GM20000 (cell line): Measurements from ENCODE around the gene BBS9.

Experiments
- DNase-seq: peaks from one replicate; pipeline ENCODE4 v3.0.0; 2012; ENCODE audit warnings: low spot score
- TF ChIP-seq, protein P1 (sequence below): IDR thresholded peaks from 2 replicates; pipeline ENCODE4 v1.5.1; 2012; ENCODE audit warnings: mild to moderate bottlenecking, control low read depth; ENCODE audit errors: extremely low read depth, missing control alignments

BBS9 gene

DNA sequence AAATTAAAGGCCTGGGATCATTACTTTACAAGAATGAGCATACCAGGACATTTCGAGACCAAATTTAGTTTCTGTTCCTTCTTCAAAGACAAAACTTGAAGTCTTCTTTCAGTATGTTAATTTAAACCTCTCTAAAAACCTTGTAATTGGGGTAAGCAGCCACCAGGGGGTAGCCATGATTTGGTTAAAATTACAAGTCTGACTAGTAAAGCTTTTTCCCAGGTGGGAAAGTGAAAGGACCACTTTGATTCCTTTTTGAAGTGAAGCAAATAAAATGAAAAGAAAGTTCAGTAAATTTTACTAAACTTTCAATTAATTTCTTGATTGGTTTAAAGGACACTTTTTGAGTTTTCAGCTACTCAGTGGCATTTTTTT, 294.3 kb downstream of the BBS9 start:
- TF ChIP-seq, protein P1, sequence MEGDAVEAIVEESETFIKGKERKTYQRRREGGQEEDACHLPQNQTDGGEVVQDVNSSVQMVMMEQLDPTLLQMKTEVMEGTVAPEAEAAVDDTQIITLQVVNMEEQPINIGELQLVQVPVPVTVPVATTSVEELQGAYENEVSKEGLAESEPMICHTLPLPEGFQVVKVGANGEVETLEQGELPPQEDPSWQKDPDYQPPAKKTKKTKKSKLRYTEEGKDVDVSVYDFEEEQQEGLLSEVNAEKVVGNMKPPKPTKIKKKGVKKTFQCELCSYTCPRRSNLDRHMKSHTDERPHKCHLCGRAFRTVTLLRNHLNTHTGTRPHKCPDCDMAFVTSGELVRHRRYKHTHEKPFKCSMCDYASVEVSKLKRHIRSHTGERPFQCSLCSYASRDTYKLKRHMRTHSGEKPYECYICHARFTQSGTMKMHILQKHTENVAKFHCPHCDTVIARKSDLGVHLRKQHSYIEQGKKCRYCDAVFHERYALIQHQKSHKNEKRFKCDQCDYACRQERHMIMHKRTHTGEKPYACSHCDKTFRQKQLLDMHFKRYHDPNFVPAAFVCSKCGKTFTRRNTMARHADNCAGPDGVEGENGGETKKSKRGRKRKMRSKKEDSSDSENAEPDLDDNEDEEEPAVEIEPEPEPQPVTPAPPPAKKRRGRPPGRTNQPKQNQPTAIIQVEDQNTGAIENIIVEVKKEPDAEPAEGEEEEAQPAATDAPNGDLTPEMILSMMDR, result peak; percentile 40
- DNase-seq, result peak; percentile 46

DNA sequence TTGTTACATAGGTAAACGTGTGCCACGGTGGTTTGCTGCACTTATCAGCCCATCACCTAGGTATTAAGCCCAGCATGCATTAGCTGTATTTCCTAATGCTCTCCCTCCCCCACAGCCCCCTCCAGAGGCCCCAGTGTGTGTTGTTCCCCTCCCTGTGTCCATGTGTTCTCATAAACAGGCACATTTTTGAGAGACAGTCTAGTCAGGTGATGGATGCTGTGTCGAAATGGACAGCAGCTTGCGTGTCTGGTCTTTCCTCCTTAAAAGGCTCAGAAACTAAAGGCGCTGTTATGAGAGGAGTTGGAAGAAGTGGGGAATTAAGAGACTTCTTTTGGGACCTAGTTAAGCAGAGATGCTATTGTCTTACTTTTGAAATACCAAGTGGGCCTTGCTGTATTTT, 296.0 kb downstream of the BBS9 start:
- TF ChIP-seq, protein P1, result no peak
- DNase-seq, result no peak

DNA sequence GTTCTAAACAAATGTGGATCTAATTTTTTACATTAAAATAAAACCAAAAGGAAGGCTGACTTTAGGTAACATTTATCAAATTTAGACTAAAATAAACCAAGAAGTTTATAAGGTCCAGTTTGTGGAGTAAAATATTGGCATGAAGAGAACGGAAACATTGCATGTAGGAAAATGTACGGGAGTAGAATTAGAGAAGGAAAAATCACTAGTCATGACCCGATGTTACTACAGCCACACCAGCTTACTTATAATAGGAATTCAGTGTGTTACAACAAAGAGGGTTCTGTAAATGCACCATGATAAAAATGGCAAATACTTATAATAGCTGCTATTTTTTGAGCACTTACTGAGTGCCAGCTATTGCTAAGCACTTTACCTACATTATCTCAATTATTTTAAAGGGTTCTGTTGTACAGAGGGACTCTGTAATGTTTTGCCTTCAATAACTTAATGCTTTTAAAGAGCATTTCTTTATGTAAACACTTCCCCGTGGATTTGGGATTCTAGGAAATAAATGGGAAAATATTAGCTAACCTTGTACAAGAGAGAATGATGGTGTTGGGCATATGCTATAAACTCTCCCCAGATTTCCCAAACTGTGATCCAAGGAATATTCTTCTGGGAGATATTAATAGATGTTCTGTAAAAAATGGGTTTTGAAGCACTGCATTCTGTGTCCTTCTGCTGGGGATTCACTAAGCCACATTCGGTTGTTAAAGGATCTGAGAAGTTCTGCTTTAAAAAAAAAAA, 296.7 kb downstream of the BBS9 start:
- TF ChIP-seq, protein P1, result no peak
- no peak for DNase-seq

DNA sequence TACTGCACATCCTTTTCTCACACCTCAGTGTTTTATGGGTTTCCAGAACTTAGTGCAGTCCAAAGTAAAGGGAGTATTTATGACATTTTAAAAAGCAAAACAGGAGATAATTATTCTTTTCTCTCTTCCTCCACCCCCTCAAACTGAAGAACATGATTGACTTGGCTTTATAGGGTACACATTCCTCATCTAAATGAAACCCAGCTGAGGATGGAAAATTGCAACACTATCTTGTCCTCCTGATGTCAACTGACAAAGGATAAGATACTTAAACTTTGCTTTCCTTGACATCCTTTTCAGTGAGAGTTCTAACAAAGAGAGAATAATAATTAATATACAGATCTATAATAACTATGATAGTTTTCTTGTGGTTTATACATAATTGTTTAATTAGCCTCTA, 299.1 kb downstream of the BBS9 start:
- no peak for DNase-seq
- TF ChIP-seq, protein P1, result no peak

DNA sequence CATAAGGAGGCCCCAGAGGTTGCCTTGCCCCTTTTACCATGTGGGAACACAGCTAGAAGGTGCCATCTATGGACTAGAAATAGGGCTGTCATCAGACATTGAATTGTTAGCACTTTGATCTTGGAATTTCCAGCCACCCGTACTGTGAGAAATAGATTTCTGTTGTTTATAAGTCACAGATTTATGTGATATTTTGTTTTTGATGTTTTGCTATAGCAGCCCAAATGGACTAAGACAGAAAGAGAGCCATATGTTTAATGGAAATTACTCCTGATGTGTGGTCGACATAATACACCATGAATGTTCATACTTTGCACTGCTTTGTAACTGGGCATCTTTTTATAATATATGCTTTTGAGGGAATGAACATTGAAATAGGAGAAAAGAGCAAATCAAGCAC, 302.2 kb downstream of the BBS9 start:
- TF ChIP-seq, protein P1, result no peak
- no peak for DNase-seq

DNA sequence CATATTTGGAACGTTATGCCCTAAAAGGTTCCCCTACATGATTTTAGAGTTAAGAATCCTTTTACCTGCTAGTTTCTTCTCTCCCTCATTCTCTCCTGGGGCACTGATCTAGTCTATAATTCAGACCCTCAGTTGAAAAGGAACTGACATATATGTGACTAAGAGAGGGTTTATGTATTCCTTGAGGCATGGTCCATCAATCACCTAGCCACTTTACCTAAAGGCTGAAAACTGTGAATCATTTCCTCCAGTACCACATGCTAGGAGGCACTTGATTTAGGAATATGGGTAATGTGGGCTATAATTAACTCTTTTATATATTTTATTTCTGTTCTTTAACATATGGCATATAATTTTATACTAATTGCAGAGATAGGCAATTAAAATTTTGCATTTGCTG, 303.5 kb downstream of the BBS9 start:
- TF ChIP-seq, protein P1, result no peak
- DNase-seq, result no peak

DNA sequence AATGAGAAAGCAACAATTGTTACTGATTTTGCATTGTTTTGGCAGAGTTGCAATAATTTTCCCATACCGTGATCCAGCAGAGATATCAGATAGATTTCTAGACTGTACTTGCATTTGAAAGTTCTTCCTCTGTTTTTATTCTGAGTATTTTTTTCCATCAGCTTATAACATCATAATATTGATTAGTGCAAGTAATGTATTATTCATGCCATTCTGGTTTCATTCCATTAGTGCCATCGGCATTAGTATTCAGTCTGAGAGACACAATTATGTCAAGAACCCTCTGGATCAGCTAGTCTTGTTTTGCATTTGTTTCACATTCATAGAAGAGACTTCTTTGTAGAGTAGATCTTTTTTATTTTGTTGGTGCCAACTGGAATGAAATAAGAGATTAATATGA, 304.0 kb downstream of the BBS9 start:
- TF ChIP-seq, protein P1, result no peak
- no peak for DNase-seq
